Spleen (tissue), 11 donors: ENCODE data around the gene TRPM2. TPM values are rescaled to one million over a fixed set of nuclear protein-coding genes. Genes with fewer than 3 reads are reported as not detected.
"Not testable (repeated sequence)": the region's sequence is repeated elsewhere in the genome, so short reads cannot be mapped to it uniquely, and the experiment has no call there.

ENCODE experiments used
- DNase-seq: peaks from one replicate; pipeline ENCODE4 v3.0.0-alpha.2; 2020
- H3K27ac ChIP-seq, 8 donors: fragments of 200-600 bp; sonication (generic) in 7 of 8; 1 replicate in 4 of 8; 2 replicates in 4 of 8; pipeline versions ENCODE4 v1.5.0 to v1.8.0; 2016 to 2021; ENCODE audit warnings: inconsistent platforms in 4 of 8, mild to moderate bottlenecking in 4 of 8, moderate library complexity in 1 of 8
- H3K27me3 ChIP-seq, 7 donors: fragments of 200-600 bp; sonication (generic) in 6 of 7; replicated peaks in 1 of 7; 1 replicate in 4 of 7; 2 replicates in 3 of 7; pipeline versions ENCODE4 v1.5.0 to v1.8.0; 2016 to 2021; ENCODE audit warnings: inconsistent platforms in 3 of 7, mild to moderate bottlenecking in 1 of 7
- H3K36me3 ChIP-seq, 6 donors: fragments of 200-600 bp; sonication (generic) in 5 of 6; 1 replicate in 4 of 6; 2 replicates in 2 of 6; pipeline versions ENCODE4 v1.5.0 to v1.8.0; 2016 to 2021; ENCODE audit warnings: inconsistent platforms in 2 of 6
- H3K4me1 ChIP-seq, 6 donors: fragments of 200-600 bp; sonication (generic) in 5 of 6; 1 replicate in 3 of 6; 2 replicates in 3 of 6; pipeline versions ENCODE4 v1.5.0 to v1.8.0; 2016 to 2021; ENCODE audit warnings: inconsistent platforms in 3 of 6
- H3K4me3 ChIP-seq, 8 donors: fragments of 200-600 bp; sonication (generic) in 7 of 8; 1 replicate in 4 of 8; 2 replicates in 4 of 8; pipeline versions ENCODE4 v1.5.0 to v1.8.0; 2016 to 2021; ENCODE audit warnings: inconsistent platforms in 4 of 8, mild to moderate bottlenecking in 4 of 8, moderate library complexity in 2 of 8
- H3K9me3 ChIP-seq, 8 donors: fragments of 200-600 bp; sonication (generic) in 7 of 8; 1 replicate in 4 of 8; 2 replicates in 4 of 8; pipeline versions ENCODE4 v1.5.0 to v1.8.0; 2016 to 2021; ENCODE audit warnings: inconsistent platforms in 4 of 8
- CTCF ChIP-seq, 11 experiments: fragments of 200-600 bp in 7 of 11; fragments of 450-650 bp in 4 of 11; sonication (generic) in 4 of 11; IDR thresholded peaks in 8 of 11; conservative IDR thresholded peaks in 3 of 11; 1 replicate in 7 of 11; 2 replicates in 4 of 11; pipeline versions ENCODE4 v1.4.0 to v1.8.0; 2016 to 2021; ENCODE audit warnings: antibody characterized with exemption in 11 of 11, inconsistent platforms in 4 of 11, mild to moderate bottlenecking in 1 of 11
- POLR2A ChIP-seq, 3 donors: fragments of 450-650 bp; IDR thresholded peaks; one replicate each; pipeline ENCODE4 v1.5.1; 2017; ENCODE audit warnings: antibody characterized with exemption in 3 of 3, mild to moderate bottlenecking in 1 of 3
- POLR2AphosphoS5 ChIP-seq, 3 donors: sonication (generic); formaldehyde crosslinking; IDR thresholded peaks; one replicate each; pipeline ENCODE4 v1.5.1; 2017; ENCODE audit warnings: antibody characterized with exemption in 3 of 3
- WGBS, 5 donors: extraction: QIAGEN DNeasy Blood & Tissue Kit in 3 of 5; methylation state at CpG; one replicate each; pipeline versions ENCODE4 v1.1.5 to v1.1.7; 2013 to 2018; 5-methylcytosine and 5-hydroxymethylcytosine counted together
- intact Hi-C: fragments of 100-400 bp; cut with DNase I; formaldehyde crosslinking; loops from one replicate; pipeline ENCODE4 v1.15.0; 2023; ENCODE audit warnings: low total_unique reads
- polyA plus RNA-seq, 3 donors: library from polyadenylated mRNA; stranded (reverse); fragments of 200-250 nt; gene quantifications; one replicate each; pipeline ENCODE4 v1.2.1, GENCODE V29; 2013
- total RNA-seq, 7 donors: library from RNA; depleted of rRNA in 3 of 7; stranded (reverse); fragments of >200 nt in 3 of 7; fragmentation: NEBNext Ultra II Directional in 4 of 7; extraction: Animal tissue kit (Norgen Biotek cat#: 25700) in 4 of 7; gene quantifications; one replicate each; pipeline versions ENCODE4 v1.1.0 to v1.2.1, GENCODE V29; 2016 to 2021
- donor health status: healthy with polysubstance abuse.
- donor health status: DM: no; HTN: no; CAD: no; lungs with moderate emphysema.
- donor health status: DM: no; HTN: no; CAD: no.
- donor health status: Bipolar disorder and iron deficiency.
- donor health status: healthy.
- donor health status: DM: no; HTN: no; CAD: no.
- donor health status: DM: yes; HTN: yes; CAD: no.

The TRPM2 gene
- total and polyA plus RNA-seq, 10 donors: 10.4 to 44.1 (median 23.3) TPM

- peak; percentile 84 for DNase-seq
- intact Hi-C loops, H3K4me1 ChIP-seq, H3K4me3 ChIP-seq, H3K27ac ChIP-seq, H3K27me3 ChIP-seq, H3K36me3 ChIP-seq, H3K9me3 ChIP-seq: not testable (repeated sequence)
- WGBS, 5 donors: 38 to 48% (median 42%) methylated on average over 17 to 21 of the region's 21 CpGs
- TF ChIP-seq CTCF (IDR thresholded peaks at IDR 0.05 in 8 of 11, conservative IDR thresholded peaks at IDR 0.05 in 3 of 11): peak; percentile 36 to 83 (median 74)
Observed at GRCh38 chr21:44479556-44480199, 126.3 kb downstream of the TRPM2 start.

GRCh38 chr21:44480200-44481053 is 127.0 kb downstream of the TRPM2 start:
- WGBS, 5 donors: 74 to 87% (median 82%) methylated on average over 14 to 16 of the region's 16 CpGs
- intact Hi-C loops: no loop called here
- DNase-seq: peak; percentile 66
- TF ChIP-seq POLR2AphosphoS5 (IDR thresholded peaks at IDR 0.05): no peak
- no peak for TF ChIP-seq CTCF (IDR thresholded peaks at IDR 0.05 in 8 of 11, conservative IDR thresholded peaks at IDR 0.05 in 3 of 11)
- no peak for TF ChIP-seq POLR2A (IDR thresholded peaks at IDR 0.05)
- Histone ChIP-seq H3K9me3 (no peaks in the 10 kb centered on the region), H3K36me3 (no peaks in the 10 kb centered on the region), H3K4me1 (peaks cover 0 to 9% (median 0%) of the 10 kb centered on the region in 6 donors), H3K27me3 (peaks cover 0 to 9% (median 0%) of the 10 kb centered on the region in 7 donors), H3K27ac (no peak overlapping the region), H3K4me3 (no peak overlapping the region)

GRCh38 chr21:44482581-44483287 is 129.3 kb downstream of the TRPM2 start:
- Histone ChIP-seq H3K36me3 (no peaks in the 10 kb centered on the region), H3K4me3 (no peak overlapping the region), H3K27ac (no peak overlapping the region), H3K4me1 (peaks cover 0 to 9% (median 0%) of the 10 kb centered on the region in 6 donors), H3K27me3 (peaks cover 0 to 13% (median 0%) of the 10 kb centered on the region in 7 donors), H3K9me3 (peaks cover 0 to 1% (median under 1%) of the 10 kb centered on the region in 8 donors)
- peak; percentile 39 for DNase-seq
- 80 to 91% (median 83%) methylated on average over 14 of the region's 14 CpGs for whole genome bisulfite sequencing, 5 donors
- intact Hi-C loops: no loop called here
- TF ChIP-seq POLR2AphosphoS5 (IDR thresholded peaks at IDR 0.05) (no peak), CTCF (IDR thresholded peaks at IDR 0.05 in 8 of 11, conservative IDR thresholded peaks at IDR 0.05 in 3 of 11) (no peak), POLR2A (IDR thresholded peaks at IDR 0.05) (no peak)
